ENCODE results near the gene PRDM5.
"Not testable (repeated sequence)": the region's sequence is repeated elsewhere in the genome, so short reads cannot be mapped to it uniquely, and the experiment has no call there.

The PRDM5 gene

GRCh38 chr4:120664851-120665250, 257.7 kb downstream of the PRDM5 start:
- Histone ChIP-seq H3K4ac (ENCODE audit: low read depth, low read length) (no peak overlapping the region), H3K27ac (ENCODE audit: low read depth, low read length) (no peak overlapping the region)
- no CpG with 5 or more reads among the region's 3 CpGs for WGBS (ENCODE audit: extremely low coverage, insufficient coverage, low lambda C conversion rate)

GRCh38 chr4:120659616-120660170, 262.8 kb downstream of the PRDM5 start:
- Histone ChIP-seq H4K5ac (ENCODE audit: low read length) (no peak overlapping the region), H3K9ac (ENCODE audit: low read length) (no peak overlapping the region), H3K36me3 (ENCODE audit: control insufficient read depth, insufficient read depth, low read length) (no peaks in the 10 kb centered on the region), H2BK5ac (ENCODE audit: low read length) (no peak overlapping the region), H3K79me1 (ENCODE audit: low read length) (no peaks in the 10 kb centered on the region), H3K4me1 (ENCODE audit: control insufficient read depth, low read depth, low read length) (no peaks in the 10 kb centered on the region), H3K4me3 (ENCODE audit: low read length) (no peak overlapping the region), H4K8ac (ENCODE audit: low read depth, low read length) (no peak overlapping the region), H3K27ac (ENCODE audit: low read depth, low read length) (no peak overlapping the region), H3K27me3 (ENCODE audit: insufficient read depth, low read length, poor library complexity) (no peaks in the 10 kb centered on the region), H3K18ac (ENCODE audit: low read length) (no peak overlapping the region), H3K4ac (ENCODE audit: low read depth, low read length) (no peak overlapping the region), H3K79me2 (ENCODE audit: control insufficient read depth, insufficient read depth, low read length) (no peaks in the 10 kb centered on the region), H2BK120ac (ENCODE audit: low read depth, low read length) (no peak overlapping the region), H3K56ac (ENCODE audit: low read length) (no peak overlapping the region), H3K4me2 (ENCODE audit: low read length) (no peak overlapping the region), H3K23ac (ENCODE audit: low read length) (no peak overlapping the region), H2AK5ac (ENCODE audit: low read length) (no peak overlapping the region), H2BK15ac (replicated peaks; ENCODE audit: low read depth) (no peak overlapping the region)
- WGBS (ENCODE audit: extremely low coverage, insufficient coverage, low lambda C conversion rate) = no CpG with 5 or more reads among the region's 7 CpGs
- DNase-seq = no peak

More at GRCh38 chr4:120664851-120665250, 257.7 kb downstream of the PRDM5 start:
- Histone ChIP-seq H2BK5ac (ENCODE audit: low read length) (no peak overlapping the region), H2BK15ac (replicated peaks; ENCODE audit: low read depth) (no peak overlapping the region), H3K9ac (ENCODE audit: low read length) (no peak overlapping the region), H3K4me3 (ENCODE audit: low read length) (no peak overlapping the region), H3K4me2 (ENCODE audit: low read length) (no peak overlapping the region), H3K56ac (ENCODE audit: low read length) (no peak overlapping the region), H2AK5ac (ENCODE audit: low read length) (no peak overlapping the region), H2BK120ac (ENCODE audit: low read depth, low read length) (no peak overlapping the region), H3K79me1 (ENCODE audit: low read length) (no peaks in the 10 kb centered on the region), H3K23ac (ENCODE audit: low read length) (no peak overlapping the region), H3K18ac (ENCODE audit: low read length) (no peak overlapping the region), H3K79me2 (ENCODE audit: control insufficient read depth, insufficient read depth, low read length) (no peaks in the 10 kb centered on the region), H4K8ac (ENCODE audit: low read depth, low read length) (no peak overlapping the region), H3K36me3 (ENCODE audit: control insufficient read depth, insufficient read depth, low read length) (no peaks in the 10 kb centered on the region), H3K27me3 (ENCODE audit: insufficient read depth, low read length, poor library complexity) (no peaks in the 10 kb centered on the region), H3K4me1 (ENCODE audit: control insufficient read depth, low read depth, low read length) (no peaks in the 10 kb centered on the region), H4K5ac (ENCODE audit: low read length) (no peak overlapping the region)
- no peak for DNase-seq

GRCh38 chr4:120658772-120659171, 263.8 kb downstream of the PRDM5 start:
- no peaks in the 10 kb centered on the region for H3K4me1 ChIP-seq (ENCODE audit: control insufficient read depth, low read depth, low read length)
- H3K23ac ChIP-seq (ENCODE audit: low read length) = no peak overlapping the region
- H3K36me3 ChIP-seq (ENCODE audit: control insufficient read depth, insufficient read depth, low read length) = no peaks in the 10 kb centered on the region
- no peak overlapping the region for H2BK5ac ChIP-seq (ENCODE audit: low read length)
- H3K4ac ChIP-seq (ENCODE audit: low read depth, low read length) = no peak overlapping the region
- H2BK15ac ChIP-seq (replicated peaks; ENCODE audit: low read depth) = no peak overlapping the region
- no peaks in the 10 kb centered on the region for H3K79me1 ChIP-seq (ENCODE audit: low read length)
- no peak overlapping the region for H3K4me3 ChIP-seq (ENCODE audit: low read length)
- H3K18ac ChIP-seq (ENCODE audit: low read length) = no peak overlapping the region
- no peak overlapping the region for H3K56ac ChIP-seq (ENCODE audit: low read length)
- H3K9ac ChIP-seq (ENCODE audit: low read length) = no peak overlapping the region
- H4K8ac ChIP-seq (ENCODE audit: low read depth, low read length) = no peak overlapping the region
- no peak overlapping the region for H2AK5ac ChIP-seq (ENCODE audit: low read length)
- H2BK120ac ChIP-seq (ENCODE audit: low read depth, low read length) = no peak overlapping the region
- no peak overlapping the region for H4K5ac ChIP-seq (ENCODE audit: low read length)
- no peak overlapping the region for H3K4me2 ChIP-seq (ENCODE audit: low read length)
- no peaks in the 10 kb centered on the region for H3K27me3 ChIP-seq (ENCODE audit: insufficient read depth, low read length, poor library complexity)
- H3K27ac ChIP-seq (ENCODE audit: low read depth, low read length) = no peak overlapping the region
- WGBS (ENCODE audit: extremely low coverage, insufficient coverage, low lambda C conversion rate) = no CpG with 5 or more reads among the region's 7 CpGs
- H3K79me2 ChIP-seq (ENCODE audit: control insufficient read depth, insufficient read depth, low read length) = no peaks in the 10 kb centered on the region
- no peak for DNase-seq

- Histone ChIP-seq H2AK5ac (ENCODE audit: low read length) (no peak overlapping the region), H3K36me3 (ENCODE audit: control insufficient read depth, insufficient read depth, low read length) (no peaks in the 10 kb centered on the region), H3K56ac (ENCODE audit: low read length) (no peak overlapping the region), H4K8ac (ENCODE audit: low read depth, low read length) (no peak overlapping the region), H3K27ac (ENCODE audit: low read depth, low read length) (no peak overlapping the region), H3K18ac (ENCODE audit: low read length) (no peak overlapping the region), H3K4me1 (ENCODE audit: control insufficient read depth, low read depth, low read length) (no peaks in the 10 kb centered on the region), H3K79me1 (ENCODE audit: low read length) (no peaks in the 10 kb centered on the region), H3K4me3 (ENCODE audit: low read length) (no peak overlapping the region), H3K23ac (ENCODE audit: low read length) (no peak overlapping the region), H3K27me3 (ENCODE audit: insufficient read depth, low read length, poor library complexity) (no peaks in the 10 kb centered on the region), H4K5ac (ENCODE audit: low read length) (no peak overlapping the region), H3K79me2 (ENCODE audit: control insufficient read depth, insufficient read depth, low read length) (no peaks in the 10 kb centered on the region), H2BK5ac (ENCODE audit: low read length) (no peak overlapping the region), H3K4ac (ENCODE audit: low read depth, low read length) (no peak overlapping the region), H2BK15ac (replicated peaks; ENCODE audit: low read depth) (no peak overlapping the region), H3K4me2 (ENCODE audit: low read length) (no peak overlapping the region), H3K9ac (ENCODE audit: low read length) (no peak overlapping the region), H2BK120ac (ENCODE audit: low read depth, low read length) (no peak overlapping the region)
- WGBS (ENCODE audit: extremely low coverage, insufficient coverage, low lambda C conversion rate) = no CpG with 5 or more reads among the region's 2 CpGs
- no peak for DNase-seq
Measured at GRCh38 chr4:120653804-120654573, 268.5 kb downstream of the PRDM5 start.

- H3K23ac ChIP-seq (ENCODE audit: low read length); H4K8ac ChIP-seq (ENCODE audit: low read depth, low read length); H2BK15ac ChIP-seq (replicated peaks; ENCODE audit: low read depth); H4K5ac ChIP-seq (ENCODE audit: low read length); H3K27me3 ChIP-seq (ENCODE audit: insufficient read depth, low read length, poor library complexity); DNase-seq; H3K79me2 ChIP-seq (ENCODE audit: control insufficient read depth, insufficient read depth, low read length); H3K4me3 ChIP-seq (ENCODE audit: low read length); H2BK120ac ChIP-seq (ENCODE audit: low read depth, low read length); H3K79me1 ChIP-seq (ENCODE audit: low read length); H2BK5ac ChIP-seq (ENCODE audit: low read length); H3K4me2 ChIP-seq (ENCODE audit: low read length); H3K4me1 ChIP-seq (ENCODE audit: control insufficient read depth, low read depth, low read length); H3K36me3 ChIP-seq (ENCODE audit: control insufficient read depth, insufficient read depth, low read length); H3K56ac ChIP-seq (ENCODE audit: low read length); H2AK5ac ChIP-seq (ENCODE audit: low read length); H3K18ac ChIP-seq (ENCODE audit: low read length); H3K27ac ChIP-seq (ENCODE audit: low read depth, low read length); H3K9ac ChIP-seq (ENCODE audit: low read length): not testable (repeated sequence)
- no CpG with 5 or more reads among the region's 10 CpGs for WGBS (ENCODE audit: extremely low coverage, insufficient coverage, low lambda C conversion rate)
- H3K4ac ChIP-seq (ENCODE audit: low read depth, low read length) = peak overlapping the region; percentile 36
Measured at GRCh38 chr4:120648336-120648735, 274.2 kb downstream of the PRDM5 start.
